Hypothalamus (tissue), 51 donors: ENCODE data around the gene IGF2.
"Not testable (repeated sequence)": the region's sequence is repeated elsewhere in the genome, so short reads cannot be mapped to it uniquely, and the experiment has no call there.

Experiments
- DNase-seq, 51 donors: peaks; one replicate each; lab custom pipeline; 2025; lab: John Stamatoyannopoulos, UW

The IGF2 gene, protein sequence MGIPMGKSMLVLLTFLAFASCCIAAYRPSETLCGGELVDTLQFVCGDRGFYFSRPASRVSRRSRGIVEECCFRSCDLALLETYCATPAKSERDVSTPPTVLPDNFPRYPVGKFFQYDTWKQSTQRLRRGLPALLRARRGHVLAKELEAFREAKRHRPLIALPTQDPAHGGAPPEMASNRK

DNA sequence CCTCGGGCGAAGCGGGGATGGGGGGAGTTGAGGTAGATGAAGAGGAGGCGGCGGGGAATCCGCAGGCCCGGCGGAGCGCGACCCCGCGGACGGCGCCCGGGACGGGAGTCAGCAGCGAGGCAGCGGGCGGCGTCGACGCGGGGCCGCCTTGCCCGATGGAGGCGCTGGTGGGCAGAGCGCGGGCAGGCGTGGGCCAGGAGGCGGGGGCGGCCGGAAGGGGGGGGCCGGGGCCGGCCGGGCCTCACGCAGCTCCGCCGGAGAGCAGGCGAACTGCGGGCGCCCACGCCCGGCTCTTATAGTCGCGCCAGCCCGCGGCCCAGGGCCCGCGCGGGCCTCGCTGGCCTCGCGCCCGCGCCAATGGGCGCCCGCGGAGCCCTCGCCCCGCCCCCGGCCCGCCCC lies at the start of gene IGF2:
Gene IGF2 (minus strand): TSS at position 267 of the 399 bp plus-strand sequence. CDS start 3,866 bp downstream, outside the sequence.
- DNase-seq = no peak

DNA sequence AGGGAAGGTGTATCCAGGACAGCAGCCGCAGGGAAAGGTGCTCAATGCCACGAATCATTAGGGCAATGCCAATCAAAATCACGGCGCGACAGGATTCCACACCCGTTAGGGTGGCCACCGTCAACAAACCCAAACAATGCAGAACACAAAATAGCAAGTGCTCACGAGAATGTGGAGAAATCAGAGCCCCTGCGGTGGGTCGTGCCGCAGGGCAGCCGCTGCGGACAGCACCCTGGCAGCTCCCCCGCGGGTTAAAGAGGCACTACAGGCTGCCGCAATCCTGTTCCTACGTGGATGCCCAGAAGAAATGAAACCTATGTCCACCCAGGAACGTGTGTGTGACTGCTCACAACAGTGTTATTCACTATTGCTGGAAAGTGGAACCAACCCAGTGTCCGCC lies 49.6 kb upstream of the IGF2 start:
- DNase-seq = no peak

DNA sequence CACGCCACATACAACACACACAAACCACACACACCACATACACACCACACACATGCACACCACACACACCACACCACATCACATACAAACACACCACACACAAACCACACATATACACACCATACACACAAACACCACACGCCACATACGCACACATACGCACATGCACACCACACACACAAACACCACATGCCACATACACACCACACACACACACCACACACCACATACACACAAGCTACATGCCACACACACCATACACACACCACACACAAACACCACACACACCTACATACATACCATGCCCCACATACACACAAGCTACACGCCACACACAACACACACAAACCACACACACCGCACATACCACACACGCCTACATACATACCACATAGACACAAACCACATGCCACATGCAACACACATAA lies 48.1 kb upstream of the IGF2 start:
- DNase-seq = no peak

DNA sequence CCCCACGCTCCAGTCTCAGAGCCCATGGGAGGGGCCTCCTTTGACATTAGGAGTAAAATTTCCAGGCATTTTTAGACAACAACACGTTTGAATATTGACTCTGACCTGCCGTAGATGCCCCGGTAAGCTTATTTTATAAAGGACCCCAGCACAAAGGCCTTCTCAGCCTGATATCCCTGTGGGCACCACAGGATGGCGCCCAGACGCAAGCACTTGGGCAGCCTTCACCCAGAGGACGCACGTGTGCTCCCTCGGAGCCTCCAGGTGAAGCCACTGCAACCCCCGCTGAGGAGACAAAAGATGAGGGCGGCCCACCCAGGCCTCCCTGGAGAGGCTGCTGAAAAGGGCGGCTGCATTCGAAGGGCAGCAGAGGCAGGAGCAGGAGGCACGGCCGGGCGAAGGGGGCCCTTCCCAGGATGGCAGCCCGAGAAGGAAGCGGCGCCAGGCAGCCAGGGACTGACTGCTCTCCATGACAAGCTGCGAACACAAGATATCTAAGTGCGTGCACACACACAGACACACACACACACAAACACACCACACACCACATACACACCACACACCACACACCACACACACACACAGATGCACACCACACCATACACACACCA lies 47.6 kb upstream of the IGF2 start:
- DNase-seq = no peak

DNA sequence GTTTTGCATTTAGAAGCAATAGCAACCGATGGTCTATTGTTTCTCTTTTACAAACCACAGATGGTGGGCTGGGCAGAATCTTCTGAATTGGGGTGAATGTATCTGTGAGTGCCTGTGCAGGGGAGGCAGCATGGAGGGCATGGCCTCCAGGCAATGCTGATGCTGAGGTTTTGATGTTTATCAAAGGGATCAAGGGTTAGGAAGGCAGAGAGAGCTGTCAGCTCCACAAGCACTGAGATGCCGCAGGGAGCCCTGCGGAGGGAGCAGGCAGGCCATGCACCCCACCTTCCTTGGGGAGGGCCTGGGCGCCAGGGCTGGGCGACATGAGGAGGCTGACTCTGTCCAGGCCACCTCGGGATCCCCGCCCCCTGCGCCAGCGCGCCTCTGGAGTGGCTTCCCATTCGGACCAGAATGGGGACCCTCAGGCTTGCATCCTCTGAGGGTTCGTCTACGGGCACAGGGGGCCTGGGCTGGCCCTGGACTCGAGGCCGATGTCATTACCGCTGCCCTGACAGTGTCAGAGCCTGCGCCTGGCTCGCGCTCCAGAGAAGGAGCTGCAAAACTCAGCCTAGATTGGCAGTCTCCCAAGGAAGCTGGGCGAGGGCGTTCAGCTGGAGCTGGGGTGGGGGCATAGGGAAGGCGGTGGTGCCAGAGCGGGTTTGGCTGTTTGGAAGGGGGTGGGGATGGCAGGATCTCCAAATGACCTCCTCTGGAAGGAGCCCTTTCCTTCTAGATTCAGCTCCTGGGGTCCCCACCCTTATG lies 46.3 kb upstream of the IGF2 start:
- peak in 1 of 51 donors; percentile 19 for DNase-seq

DNA sequence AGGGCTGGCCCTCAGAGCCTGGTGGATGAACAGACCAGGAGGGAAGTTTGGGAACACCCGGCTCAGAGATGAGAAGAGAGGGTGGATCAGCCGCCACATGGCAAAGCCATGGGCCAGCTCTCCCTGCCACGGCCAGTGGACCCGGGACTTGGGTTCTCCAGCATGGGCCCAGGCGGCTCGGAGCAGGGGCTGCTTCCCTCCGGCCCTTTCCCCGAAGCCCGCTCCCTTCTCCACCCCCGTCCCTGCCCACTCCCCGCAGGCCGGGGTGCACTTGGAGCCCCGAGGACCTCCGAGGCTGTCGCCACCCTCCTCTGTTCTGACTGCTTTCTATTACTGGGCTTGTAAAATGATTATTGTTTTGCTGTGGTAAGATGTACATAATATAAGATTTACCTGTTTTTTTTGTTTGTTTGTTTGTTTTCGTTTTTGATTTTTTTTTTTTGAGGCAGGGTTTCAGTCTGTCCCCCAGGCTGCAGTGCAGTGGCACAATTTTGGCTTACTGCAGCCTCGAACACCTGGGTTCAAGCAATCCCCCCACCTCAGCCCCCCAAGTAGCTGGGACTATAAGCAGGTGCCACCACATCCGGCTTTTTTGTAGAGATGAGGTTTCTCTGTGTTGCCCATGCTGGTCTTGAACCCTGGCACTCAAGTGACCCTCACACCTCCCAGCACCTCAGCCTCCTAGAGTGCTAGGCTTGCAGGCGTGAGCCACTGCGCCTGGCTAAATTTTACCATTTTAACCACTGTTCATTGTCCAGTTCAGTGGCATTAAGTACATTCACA lies 43.7 kb upstream of the IGF2 start:
- no peak for DNase-seq

DNA sequence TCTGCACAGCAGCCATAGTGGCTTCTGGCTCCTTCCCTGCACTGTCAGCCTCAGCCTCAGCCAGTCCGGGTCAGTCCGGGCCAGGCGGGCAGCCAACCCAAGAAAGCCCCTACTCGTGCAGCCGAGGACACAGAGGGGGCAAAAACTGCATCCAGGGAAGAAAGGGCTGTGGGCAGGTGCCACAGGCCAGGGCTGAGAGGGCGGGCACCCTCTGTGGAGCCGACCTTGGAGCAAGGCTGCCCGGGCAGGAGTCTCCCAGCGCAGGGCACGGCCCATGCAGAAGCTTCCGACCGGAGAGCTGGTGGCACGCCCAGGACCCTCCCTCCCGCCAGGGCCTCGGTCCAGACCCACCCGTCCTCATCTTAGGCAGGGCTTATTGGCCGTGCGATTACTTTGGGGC lies 42.9 kb upstream of the IGF2 start:
- no peak for DNase-seq

DNA sequence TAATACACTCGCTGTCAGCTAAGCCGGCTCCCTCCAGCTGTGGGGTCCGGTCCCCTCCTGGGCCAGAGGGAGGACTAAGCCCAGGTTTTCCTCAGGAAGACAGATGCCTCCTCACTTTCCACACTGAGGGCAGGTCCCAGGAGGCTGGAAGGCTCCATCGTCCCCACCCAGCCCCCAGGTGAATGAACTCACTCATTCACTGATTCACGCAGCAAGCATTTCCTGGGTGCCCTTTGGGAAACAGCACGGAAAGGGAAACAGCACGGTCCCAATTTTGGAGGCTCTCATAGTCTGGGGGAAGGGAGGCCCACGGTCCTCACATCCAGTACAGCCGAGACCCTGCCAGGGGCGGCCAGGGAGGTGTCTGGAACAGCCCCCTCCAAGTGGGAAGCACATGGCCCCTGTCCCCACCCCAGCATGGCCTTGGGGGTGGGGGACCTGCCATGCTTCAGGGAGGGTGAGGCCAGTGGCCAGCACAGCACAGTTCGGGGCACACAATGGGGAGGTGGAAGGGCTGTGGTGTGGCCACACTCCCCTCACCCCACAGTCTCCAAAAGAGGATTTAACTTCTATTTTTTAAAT lies 41.7 kb upstream of the IGF2 start:
- DNase-seq = no peak

DNA sequence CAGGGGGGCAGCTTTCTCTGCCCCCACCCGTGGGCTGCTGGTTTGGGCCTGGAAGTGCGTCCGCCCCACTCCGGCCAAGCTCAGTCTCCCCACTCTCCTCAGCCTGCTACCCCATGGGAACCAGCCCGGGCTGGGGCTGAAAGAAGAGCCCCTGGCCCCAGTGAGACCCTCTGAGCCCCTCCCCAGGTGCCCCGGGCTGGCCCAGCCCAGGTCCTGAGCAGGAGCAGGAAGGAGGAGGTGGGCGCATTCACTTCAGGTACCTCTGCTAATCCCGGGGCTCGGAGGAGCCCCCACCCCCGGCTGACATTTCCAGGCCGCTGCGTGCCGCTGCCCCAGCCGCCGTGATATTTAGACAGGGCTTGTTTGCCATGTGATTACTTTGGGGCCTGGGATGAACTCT lies 41.2 kb upstream of the IGF2 start:
- DNase-seq = no peak

DNA sequence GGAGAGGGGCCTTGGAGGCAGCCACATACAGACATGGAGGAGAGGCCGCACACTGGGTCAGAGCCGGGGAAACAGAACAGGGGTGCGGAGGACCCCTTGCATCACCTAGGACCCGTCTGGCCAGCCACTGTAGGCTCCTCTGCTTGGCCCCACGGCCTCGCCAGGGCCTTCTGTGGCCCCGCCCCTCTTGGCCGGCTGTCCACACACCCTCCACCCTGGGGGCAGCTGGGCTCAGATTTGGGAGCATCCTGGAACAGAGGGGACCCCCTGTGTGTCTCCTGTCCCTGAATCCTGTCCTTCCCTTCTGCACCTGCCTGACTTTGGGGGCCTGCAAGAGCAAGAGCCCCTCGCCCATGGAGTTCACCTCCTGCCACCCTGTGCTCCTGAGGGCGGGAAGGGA lies 40.3 kb upstream of the IGF2 start:
- no peak for DNase-seq

DNA sequence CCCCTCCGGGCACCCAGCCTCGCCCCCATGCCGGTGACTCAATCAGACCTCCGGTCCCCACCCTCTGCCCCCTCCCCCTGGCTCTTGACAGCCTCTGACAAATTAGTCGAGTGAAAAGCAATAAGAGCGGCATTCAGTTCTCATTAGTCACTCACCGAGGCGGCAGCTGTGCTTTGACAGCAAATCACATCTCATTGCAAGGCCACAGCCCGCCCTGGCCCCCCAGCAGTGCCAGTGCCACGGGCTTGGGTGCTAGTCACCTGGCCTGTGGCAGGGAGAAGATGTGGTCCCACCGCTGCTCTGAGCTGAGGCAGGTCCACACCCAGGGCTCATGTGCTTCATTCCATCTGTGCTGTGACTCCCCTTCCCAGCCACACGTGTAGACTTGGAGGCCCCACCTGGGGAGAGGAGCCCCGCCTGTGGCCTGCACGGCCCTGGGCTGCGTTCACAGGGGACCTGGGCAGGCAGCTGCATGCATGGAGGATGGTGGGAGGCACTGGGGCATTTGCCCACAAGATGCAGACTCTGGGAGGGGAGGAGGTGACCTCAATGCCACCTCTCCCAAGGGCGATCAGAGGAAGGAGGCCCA lies 39.8 kb upstream of the IGF2 start:
- DNase-seq = no peak

DNA sequence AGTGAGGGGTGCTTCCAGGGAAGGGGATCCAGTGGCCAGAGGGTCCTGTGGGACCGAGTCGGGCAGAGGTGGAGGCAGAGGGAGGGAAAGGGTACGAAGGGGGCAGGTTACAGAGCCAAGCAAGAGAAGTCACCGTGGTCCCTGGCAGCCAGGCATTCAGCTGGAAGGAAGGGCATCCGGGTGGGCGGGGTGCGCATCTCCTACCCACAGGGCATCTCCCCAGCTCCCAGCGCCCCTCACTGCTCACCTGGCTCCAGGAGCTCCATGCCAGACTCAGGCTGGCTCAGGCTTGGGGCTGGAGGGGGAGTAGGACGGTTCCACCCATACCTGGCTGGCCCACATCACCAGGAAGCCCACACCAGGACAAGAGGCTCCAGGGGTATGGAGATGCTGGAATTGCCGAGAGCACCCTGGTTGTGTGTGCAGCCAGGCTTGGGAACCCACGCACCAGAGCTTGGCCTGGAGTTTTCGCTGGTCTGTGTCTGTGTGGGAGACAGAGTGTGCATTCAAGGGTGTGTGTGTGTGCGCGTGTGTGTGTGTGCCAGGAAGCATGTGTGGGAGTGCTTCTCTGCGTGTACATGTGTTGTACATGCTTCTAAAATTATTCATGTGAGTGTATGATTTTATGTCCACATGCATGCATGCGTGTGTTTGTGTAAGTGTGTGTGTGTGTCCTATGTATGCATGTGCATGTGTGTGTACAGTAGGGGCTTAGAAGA lies 39.0 kb upstream of the IGF2 start:
- DNase-seq = not testable (repeated sequence)

DNA sequence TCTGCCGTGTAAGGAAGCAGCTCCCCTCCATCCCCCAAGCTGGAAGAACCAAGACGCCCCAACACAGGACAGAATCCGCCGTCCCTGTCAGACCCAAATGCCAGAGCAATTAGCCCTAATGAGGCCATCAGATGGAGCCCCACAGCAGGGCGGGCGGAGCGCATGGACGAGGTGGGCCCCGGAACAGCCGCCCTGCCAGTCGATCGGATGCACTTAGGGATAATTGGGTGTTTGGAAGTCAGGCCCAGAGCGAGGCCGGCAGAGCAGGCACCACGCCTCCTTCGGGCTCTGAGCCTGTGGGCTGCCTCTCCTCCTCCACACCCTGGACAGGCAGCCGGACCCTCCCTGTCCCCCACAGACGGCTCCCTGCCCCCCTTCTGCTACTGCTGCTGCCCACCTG lies 37.9 kb upstream of the IGF2 start:
- no peak for DNase-seq

DNA sequence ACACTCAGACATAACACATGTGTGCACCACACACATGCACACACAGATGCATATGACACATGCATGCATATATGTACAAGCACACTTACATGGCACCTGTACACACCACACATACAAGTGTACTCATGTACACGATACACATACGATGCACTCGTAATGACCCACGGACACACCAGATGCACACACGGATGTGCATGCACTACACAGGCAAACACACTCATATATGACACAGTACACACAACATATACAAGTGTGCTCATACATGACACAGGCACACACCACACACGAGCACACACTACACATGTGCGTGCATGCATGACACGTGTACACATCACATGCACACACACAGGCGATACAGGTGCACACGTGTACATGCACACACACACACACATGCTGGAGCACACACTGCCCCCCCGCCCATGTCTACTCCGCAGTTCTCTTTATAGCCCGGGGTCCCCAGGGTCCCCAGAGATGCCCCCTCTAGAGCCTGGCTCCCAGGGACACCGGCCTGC lies 37.3 kb upstream of the IGF2 start:
- DNase-seq = no peak

DNA sequence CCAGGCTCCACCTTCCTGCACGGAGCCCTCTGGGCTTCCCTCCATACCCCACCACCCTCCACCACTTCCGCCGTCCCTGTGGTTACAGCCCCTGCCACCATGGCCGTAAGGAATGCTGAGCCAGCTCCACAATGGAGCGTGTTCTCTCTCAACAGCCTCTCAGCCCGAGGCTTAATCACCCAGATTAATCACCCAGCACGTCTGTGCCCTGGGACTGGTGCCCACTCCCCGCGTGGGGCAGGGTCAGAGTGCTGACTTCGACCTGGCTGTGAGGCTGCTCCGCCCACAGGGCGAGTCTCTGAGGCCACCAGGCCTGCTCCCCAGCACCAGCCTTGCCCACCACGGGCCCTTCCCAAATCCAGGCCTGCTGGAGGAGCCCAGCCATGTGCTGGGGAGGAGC lies 36.5 kb upstream of the IGF2 start:
- peak in 1 of 51 donors; percentile 34 for DNase-seq

DNA sequence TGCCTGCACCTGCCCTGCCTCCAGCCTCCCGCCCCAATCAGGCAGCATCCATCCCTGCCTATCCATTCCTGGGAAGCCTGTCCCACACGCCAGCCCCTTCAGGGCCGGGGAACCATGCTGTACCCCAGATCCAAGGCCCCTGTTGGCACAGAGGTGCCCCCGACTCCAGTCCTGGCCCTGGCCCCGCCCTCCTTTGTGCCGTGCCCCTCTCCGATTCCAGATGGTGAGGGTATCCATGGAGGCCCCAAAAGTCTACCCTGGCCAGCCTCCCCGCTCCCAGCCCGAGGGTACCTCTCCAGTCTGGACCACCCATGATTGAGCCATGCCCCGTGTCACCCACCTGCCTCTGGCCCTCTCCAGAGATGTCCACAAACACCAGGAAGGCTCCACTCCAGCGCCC lies 35.2 kb upstream of the IGF2 start:
- no peak for DNase-seq

DNA sequence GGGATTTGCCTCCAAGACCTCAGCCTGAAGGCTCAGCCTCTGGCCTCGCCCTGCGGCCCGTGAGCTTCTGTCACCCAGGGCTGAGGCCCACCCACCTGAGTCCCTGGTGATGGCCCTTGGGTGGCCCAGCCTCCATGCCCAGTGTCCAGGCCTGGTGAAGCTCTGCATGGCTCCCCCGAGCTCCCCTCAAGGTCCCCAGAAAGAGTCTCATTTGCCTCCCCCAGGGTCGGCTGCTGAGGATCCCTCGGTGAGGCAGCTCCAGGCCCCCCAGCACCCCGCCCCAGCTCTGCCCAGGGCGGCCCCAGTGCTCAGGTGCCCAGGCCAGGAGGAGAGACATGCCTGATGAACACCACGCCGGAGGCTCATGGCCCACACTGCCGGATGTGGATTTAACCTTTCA lies 34.6 kb upstream of the IGF2 start:
- no peak for DNase-seq

DNA sequence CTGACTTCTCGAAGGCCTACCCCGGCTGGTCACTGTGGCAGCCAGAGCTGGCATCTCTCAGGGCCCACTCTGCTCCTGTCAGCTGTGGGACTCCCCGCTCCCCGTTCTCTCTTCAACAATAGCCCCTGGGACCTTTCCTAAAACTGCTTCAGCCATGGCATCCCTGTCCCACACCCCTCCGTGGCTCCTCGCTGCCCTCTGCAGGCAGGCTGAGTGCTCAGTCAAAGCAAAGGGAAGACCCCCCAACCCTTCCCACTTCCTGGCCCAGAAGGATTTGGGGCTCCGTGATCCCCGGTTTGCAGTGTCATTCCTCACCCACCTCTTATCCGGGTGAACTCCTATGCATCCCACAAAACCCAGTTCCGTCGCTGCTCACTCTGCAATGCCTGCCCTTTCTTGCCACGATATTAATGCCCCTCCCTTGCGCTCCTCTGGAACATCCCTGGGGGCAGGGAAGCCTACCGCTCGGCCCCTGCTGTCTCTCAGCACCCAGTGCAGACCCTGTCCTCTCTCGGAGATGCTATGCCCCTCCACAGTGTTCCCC lies 34.0 kb upstream of the IGF2 start:
- no peak for DNase-seq

DNA sequence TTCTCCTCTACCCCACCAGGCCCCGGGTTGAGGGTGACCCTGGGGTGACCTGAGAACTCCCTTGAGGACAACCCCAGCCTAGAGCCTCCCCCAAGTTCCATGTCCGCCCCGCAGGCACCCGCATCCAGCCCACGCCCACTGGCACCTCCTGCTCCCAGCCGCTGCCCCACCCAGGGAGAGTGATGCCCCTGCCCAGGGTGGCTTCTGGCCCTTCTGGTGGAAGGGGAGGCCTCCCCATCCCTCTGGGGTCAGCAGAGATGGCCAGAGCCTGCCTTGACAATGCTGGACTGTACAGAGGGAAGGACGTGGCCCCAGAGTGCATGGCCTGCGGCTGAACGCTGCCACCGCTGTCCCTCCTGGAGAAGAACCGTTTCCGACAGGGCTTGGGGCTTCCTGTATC lies 33.5 kb upstream of the IGF2 start:
- DNase-seq = no peak
